HG03460 (cell line): Measurements from ENCODE around the gene HSPA1B.
"Not testable (repeated sequence)": the region's sequence is repeated elsewhere in the genome, so short reads cannot be mapped to it uniquely, and the experiment has no call there.

Source experiments
- ATAC-seq: cut with Tn5 transposase; IDR thresholded peaks from one replicate; pipeline ENCODE4 v1.9.1; 2021; ENCODE audit not compliant: unreplicated experiment

The HSPA1B gene

GRCh38 chr6:31797588-31797987 is 29.9 kb upstream of the HSPA1B start:
- no peak for ATAC-seq

- no peak for ATAC-seq
Measured at GRCh38 chr6:31799781-31800180, 27.8 kb upstream of the HSPA1B start.

GRCh38 chr6:31801031-31801927 is 26.3 kb upstream of the HSPA1B start:
- not testable (repeated sequence) for ATAC-seq

- ATAC-seq = peak; percentile 15
Measured at GRCh38 chr6:31805939-31806469, 21.5 kb upstream of the HSPA1B start.

- peak; percentile 76 for ATAC-seq
Measured at GRCh38 chr6:31806470-31807272, 20.9 kb upstream of the HSPA1B start, which contains the start of gene LSM2. Gene LSM2 (minus strand): TSS chr6:31806966. CDS start chr6:31806757, 209 bp downstream.

- ATAC-seq = not testable (repeated sequence)
Measured at GRCh38 chr6:31808599-31808998, 18.9 kb upstream of the HSPA1B start.

- no peak for ATAC-seq
Measured at GRCh38 chr6:31811645-31812044, 15.9 kb upstream of the HSPA1B start.

GRCh38 chr6:31813465-31813849 is 14.1 kb upstream of the HSPA1B start:
- no peak for ATAC-seq

- ATAC-seq = no peak
Measured at GRCh38 chr6:31814677-31815024, 12.9 kb upstream of the HSPA1B start.

- ATAC-seq = peak; percentile 39
Measured at GRCh38 chr6:31815025-31815838, 12.3 kb upstream of the HSPA1B start, which contains the start of the genes HSPA1A and HSPA1L. Gene HSPA1A (plus strand): TSS chr6:31815543. CDS start chr6:31815757, 214 bp downstream. Gene HSPA1L (minus strand): TSS chr6:31815283. CDS start chr6:31811972, 3,311 bp downstream.

- not testable (repeated sequence) for ATAC-seq
Measured at GRCh38 chr6:31817133-31817928, 10.2 kb upstream of the HSPA1B start.

- ATAC-seq = not testable (repeated sequence)
Measured at GRCh38 chr6:31817929-31818511, 9.5 kb upstream of the HSPA1B start.

GRCh38 chr6:31819871-31820299 is 7.7 kb upstream of the HSPA1B start:
- ATAC-seq = no peak

GRCh38 chr6:31820399-31820798 is 7.1 kb upstream of the HSPA1B start:
- ATAC-seq = not testable (repeated sequence)

- ATAC-seq = no peak
Measured at GRCh38 chr6:31821301-31822035, 6.1 kb upstream of the HSPA1B start.

GRCh38 chr6:31822036-31822821 is 5.3 kb upstream of the HSPA1B start:
- no peak for ATAC-seq

GRCh38 chr6:31823592-31824196 is 3.8 kb upstream of the HSPA1B start:
- not testable (repeated sequence) for ATAC-seq
